OCI-LY1 (cell line): ENCODE measurements around the gene LIME1.

ENCODE experiments used
- H2AFZ ChIP-seq: fragments of 200-600 bp; sonication (generic), shearing (Covaris generic); 2 replicates; pipeline ENCODE4 v1.6.0; 2014; ENCODE audit warnings: antibody characterized with exemption, mild to moderate bottlenecking, low read length
- H3F3A ChIP-seq: fragments of 200-600 bp; sonication (generic), shearing (Covaris generic); 2 replicates; pipeline ENCODE4 v1.6.0; 2014; ENCODE audit warnings: mild to moderate bottlenecking, antibody characterized with exemption, low read length, moderate library complexity; ENCODE audit not compliant: insufficient read depth
- H3K27ac ChIP-seq: fragments of 200-600 bp; sonication (generic); 2 replicates; pipeline ENCODE4 v1.5.1; 2014; ENCODE audit warnings: low read length, mixed run types, mild to moderate bottlenecking, low read depth; ENCODE audit not compliant: poor library complexity, severe bottlenecking
- H3K27me3 ChIP-seq: fragments of 200-600 bp; sonication (generic); 2 replicates; pipeline ENCODE4 v1.6.0; 2014; ENCODE audit warnings: antibody characterized with exemption, mild to moderate bottlenecking, low read length, moderate library complexity; ENCODE audit not compliant: insufficient read depth
- H3K36me3 ChIP-seq: fragments of 200-600 bp; sonication (generic); 2 replicates; pipeline ENCODE4 v1.6.1; 2014; ENCODE audit warnings: mild to moderate bottlenecking, antibody characterized with exemption, low read length, moderate library complexity, mixed read lengths; ENCODE audit not compliant: insufficient read depth
- H3K4me1 ChIP-seq: fragments of 200-600 bp; sonication (generic); 2 replicates; pipeline ENCODE4 v1.5.1; 2014; ENCODE audit warnings: mild to moderate bottlenecking, low read length, moderate library complexity; ENCODE audit not compliant: insufficient read depth, severe bottlenecking
- H3K4me2 ChIP-seq: fragments of 200-600 bp; sonication (generic), shearing (Covaris generic); 2 replicates; pipeline ENCODE4 v1.6.1; 2014; ENCODE audit warnings: low read length
- H3K4me3 ChIP-seq: fragments of 200-600 bp; sonication (generic); 2 replicates; pipeline ENCODE4 v1.5.1; 2014; ENCODE audit warnings: low read length, low read depth, mild to moderate bottlenecking, mixed read lengths; ENCODE audit not compliant: poor library complexity, severe bottlenecking
- H3K79me2 ChIP-seq: fragments of 200-600 bp; shearing (Covaris generic); 2 replicates; pipeline ENCODE4 v1.6.1; 2016; ENCODE audit warnings: mixed run types, low read length, mixed read lengths; ENCODE audit not compliant: insufficient read depth
- H3K9ac ChIP-seq: fragments of 200-600 bp; sonication (generic), shearing (Covaris generic); 2 replicates; pipeline ENCODE4 v1.6.1; 2014; ENCODE audit warnings: mild to moderate bottlenecking, low read length, mixed read lengths
- H3K9me2 ChIP-seq: fragments of 200-600 bp; sonication (generic), shearing (Covaris generic); 2 replicates; pipeline ENCODE4 v1.6.1; 2014; ENCODE audit warnings: low read depth, mild to moderate bottlenecking, low read length, mixed read lengths
- H3K9me3 ChIP-seq: fragments of 200-600 bp; shearing (Covaris generic); 2 replicates; pipeline ENCODE4 v1.6.1; 2014; ENCODE audit warnings: low read length, mixed read lengths
- H4K20me1 ChIP-seq: fragments of 200-600 bp; sonication (generic), shearing (Covaris generic); 2 replicates; pipeline ENCODE4 v1.6.0; 2016; ENCODE audit warnings: mild to moderate bottlenecking, low read length; ENCODE audit not compliant: insufficient read depth
- CTCF ChIP-seq: fragments of 200-600 bp; sonication (generic), shearing (Covaris generic); IDR thresholded peaks from 2 replicates; pipeline ENCODE4 v1.5.1; 2017; ENCODE audit warnings: mild to moderate bottlenecking, antibody characterized with exemption, low read length, moderate library complexity, mixed read lengths
- EZH2 ChIP-seq: fragments of 200-600 bp; sonication (generic), shearing (Covaris generic); IDR thresholded peaks from 2 replicates; pipeline ENCODE4 v1.8.0; 2017; ENCODE audit warnings: borderline replicate concordance, mixed run types, mild to moderate bottlenecking, antibody characterized with exemption, low read length, moderate library complexity, mixed read lengths

LIME1 gene

GRCh38 chr20:63746751-63747315, 10.4 kb downstream of the LIME1 start:
- Histone ChIP-seq H3F3A (no peaks in the 10 kb centered on the region), H3K4me3 (no peak overlapping the region), H3K9me3 (no peaks in the 10 kb centered on the region), H3K79me2 (no peaks in the 10 kb centered on the region), H3K4me1 (peaks cover 3% of the 10 kb centered on the region), H3K27me3 (no peaks in the 10 kb centered on the region), H3K27ac (no peak overlapping the region), H3K4me2 (no peak overlapping the region), H4K20me1 (no peaks in the 10 kb centered on the region), H3K9me2 (no peaks in the 10 kb centered on the region), H2AFZ (no peak overlapping the region), H3K9ac (no peak overlapping the region), H3K36me3 (peaks cover 6% of the 10 kb centered on the region; the same call in 1 of the 2 replicates)
- TF ChIP-seq CTCF = no peak
- TF ChIP-seq EZH2 = no peak

GRCh38 chr20:63747622-63748069, 11.2 kb downstream of the LIME1 start:
- Histone ChIP-seq H3K27ac (no peak overlapping the region), H3K4me3 (no peak overlapping the region), H3K79me2 (no peaks in the 10 kb centered on the region), H3K27me3 (no peaks in the 10 kb centered on the region), H3K9me2 (no peaks in the 10 kb centered on the region), H3F3A (no peaks in the 10 kb centered on the region), H3K36me3 (no peaks in the 10 kb centered on the region; the same call in 1 of the 2 replicates), H3K4me2 (no peak overlapping the region), H3K9ac (no peak overlapping the region), H3K4me1 (peaks cover 3% of the 10 kb centered on the region), H2AFZ (no peak overlapping the region), H4K20me1 (no peaks in the 10 kb centered on the region), H3K9me3 (no peaks in the 10 kb centered on the region)
- no peak for TF ChIP-seq EZH2
- TF ChIP-seq CTCF = no peak

- TF ChIP-seq EZH2 = no peak
- TF ChIP-seq CTCF = no peak
- Histone ChIP-seq H3K27ac (no peak overlapping the region), H3K4me2 (no peak overlapping the region), H3K4me1 (peaks cover 3% of the 10 kb centered on the region), H3K4me3 (no peak overlapping the region), H3K79me2 (no peaks in the 10 kb centered on the region), H3F3A (no peaks in the 10 kb centered on the region), H2AFZ (no peak overlapping the region), H3K27me3 (no peaks in the 10 kb centered on the region), H3K9me2 (no peaks in the 10 kb centered on the region), H3K9me3 (no peaks in the 10 kb centered on the region), H3K36me3 (no peaks in the 10 kb centered on the region), H4K20me1 (no peaks in the 10 kb centered on the region), H3K9ac (no peak overlapping the region)
These were observed 11.8 kb downstream of the LIME1 start for GRCh38 chr20:63748070-63748933.
